22Rv1 (cell line): ENCODE data around the gene OR10G2.

ENCODE experiments used
- H3K27ac ChIP-seq: fragments of 450-650 bp; 2 replicates; pipeline ENCODE4 v1.5.1; 2017
- CTCF ChIP-seq: fragments of 450-650 bp; IDR thresholded peaks from 2 replicates; pipeline ENCODE4 v1.5.1; 2017; ENCODE audit warnings: mild to moderate bottlenecking
- ZFX ChIP-seq: fragments of 450-650 bp; IDR thresholded peaks from 2 replicates; pipeline ENCODE4 v1.6.1; 2017; ENCODE audit warnings: antibody characterized with exemption, borderline replicate concordance

The OR10G2 gene

GRCh38 chr14:21589317-21589716 is 45.4 kb downstream of the OR10G2 start:
- H3K27ac ChIP-seq, result no peak overlapping the region
- no peak for TF ChIP-seq ZFX
- no peak for TF ChIP-seq CTCF
